ENCODE measurements around the gene SLC22A5.

GRCh38 chr5:132372542-132372941 is 3.0 kb downstream of the SLC22A5 start:
- TF ChIP-seq ATF3 (CRISPR knock-in tag; conservative IDR thresholded peaks at IDR 0.05) (no peak), PREB (CRISPR knock-in tag; IDR thresholded peaks at IDR 0.05; ENCODE audit: borderline replicate concordance) (no peak), MYBL2 (CRISPR knock-in tag; IDR thresholded peaks at IDR 0.05) (no peak), CTCF (IDR thresholded peaks at IDR 0.05) (no peak)

Data from WTC11 (cell line).